Measurements from ENCODE around the gene STPG4. TPM values are rescaled to one million over a fixed set of nuclear protein-coding genes. Genes with fewer than 3 reads are reported as not detected.
A peak's percentile ranks its signal among the peaks of the same experiment; 100 is the strongest.

Gene STPG4
- total RNA-seq, 2 experiments from 2014 or later = 0.27 TPM; not detected in 1

DNA sequence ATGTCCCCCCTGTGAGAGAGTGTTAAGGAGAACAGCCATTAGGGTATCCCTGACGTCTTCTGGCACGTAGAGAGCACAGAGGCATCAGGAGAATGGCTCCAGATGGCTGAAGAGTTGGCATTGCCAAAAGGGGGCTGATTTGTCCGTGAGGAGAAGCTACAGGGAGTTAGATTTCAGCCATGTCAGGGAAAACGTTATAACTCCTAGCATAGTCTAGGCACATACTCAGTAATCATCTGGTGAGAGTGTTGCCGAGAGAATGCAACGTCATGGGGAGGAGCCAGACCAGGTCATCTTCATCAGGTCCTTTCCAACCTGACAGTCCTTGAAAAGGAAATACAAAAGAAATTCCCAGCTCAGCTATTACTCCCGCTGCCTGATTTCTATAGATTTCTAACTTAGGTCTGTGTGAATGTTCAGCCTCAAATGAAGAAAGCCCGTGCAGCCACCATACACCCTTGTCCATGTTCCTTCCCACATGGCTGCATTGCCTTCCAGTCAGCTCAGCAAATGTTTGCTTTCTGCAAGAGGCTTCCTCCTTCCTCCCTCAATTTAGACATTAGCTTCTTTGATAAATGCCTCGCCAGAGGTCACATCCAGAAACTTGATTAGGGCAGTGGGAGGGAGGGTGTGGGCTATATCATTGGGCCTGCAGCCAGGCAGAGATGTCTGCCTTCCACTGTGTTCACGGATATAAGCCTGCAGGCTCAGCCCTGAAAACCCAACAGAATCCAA is 93.0 kb downstream of the STPG4 start:
- no peaks in the 10 kb centered on the region for H3K27me3 Mint-ChIP-seq (ENCODE audit: low read depth)
- CTCF ChIA-PET = no interaction called here
- no peak for DNase-seq
- H3K4me1 Mint-ChIP-seq (ENCODE audit: low read depth) = peaks cover 1% of the 10 kb centered on the region
- H3K27ac Mint-ChIP-seq = no peak overlapping the region
- peaks cover 6% of the 10 kb centered on the region for H3K36me3 Mint-ChIP-seq (ENCODE audit: low read depth)
- no peaks in the 10 kb centered on the region for H3K9me3 Mint-ChIP-seq
- H3K4me3 Mint-ChIP-seq = no peak overlapping the region
- intact Hi-C loops (cut with micrococcal nuclease) = no loop called here

DNA sequence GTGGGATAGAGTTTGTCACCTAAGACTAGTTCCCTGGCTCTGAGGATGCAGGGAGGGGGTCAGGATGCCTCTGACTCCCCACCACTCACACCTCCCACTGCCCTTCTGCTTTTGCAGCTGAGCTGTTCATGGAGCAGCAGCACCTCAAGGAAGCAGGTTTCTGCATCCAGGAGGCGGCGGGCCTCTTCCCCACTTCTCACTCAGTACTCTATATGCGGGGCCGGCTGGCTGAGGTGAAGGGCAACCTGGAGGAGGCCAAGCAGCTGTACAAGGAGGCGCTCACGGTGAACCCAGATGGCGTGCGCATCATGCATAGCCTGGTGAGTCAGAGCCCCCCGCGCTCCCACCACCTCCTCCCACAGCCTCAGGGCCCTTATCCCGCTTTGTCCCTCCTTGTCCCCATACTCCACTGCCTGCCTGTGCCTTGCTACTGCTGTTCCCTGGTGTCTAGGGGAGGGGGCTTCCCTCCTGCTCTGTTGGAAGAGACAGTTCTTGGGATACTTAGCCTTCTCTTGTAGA is 94.4 kb downstream of the STPG4 start:
- intact Hi-C loops (cut with micrococcal nuclease) = no loop called here
- H3K27me3 Mint-ChIP-seq (ENCODE audit: low read depth) = no peaks in the 10 kb centered on the region
- H3K4me1 Mint-ChIP-seq (ENCODE audit: low read depth) = peaks cover 15% of the 10 kb centered on the region
- H3K4me3 Mint-ChIP-seq = no peak overlapping the region
- H3K27ac Mint-ChIP-seq = no peak overlapping the region
- no peaks in the 10 kb centered on the region for H3K9me3 Mint-ChIP-seq
- CTCF ChIA-PET = no interaction called here
- DNase-seq = no peak
- H3K36me3 Mint-ChIP-seq (ENCODE audit: low read depth) = peaks cover 6% of the 10 kb centered on the region

DNA sequence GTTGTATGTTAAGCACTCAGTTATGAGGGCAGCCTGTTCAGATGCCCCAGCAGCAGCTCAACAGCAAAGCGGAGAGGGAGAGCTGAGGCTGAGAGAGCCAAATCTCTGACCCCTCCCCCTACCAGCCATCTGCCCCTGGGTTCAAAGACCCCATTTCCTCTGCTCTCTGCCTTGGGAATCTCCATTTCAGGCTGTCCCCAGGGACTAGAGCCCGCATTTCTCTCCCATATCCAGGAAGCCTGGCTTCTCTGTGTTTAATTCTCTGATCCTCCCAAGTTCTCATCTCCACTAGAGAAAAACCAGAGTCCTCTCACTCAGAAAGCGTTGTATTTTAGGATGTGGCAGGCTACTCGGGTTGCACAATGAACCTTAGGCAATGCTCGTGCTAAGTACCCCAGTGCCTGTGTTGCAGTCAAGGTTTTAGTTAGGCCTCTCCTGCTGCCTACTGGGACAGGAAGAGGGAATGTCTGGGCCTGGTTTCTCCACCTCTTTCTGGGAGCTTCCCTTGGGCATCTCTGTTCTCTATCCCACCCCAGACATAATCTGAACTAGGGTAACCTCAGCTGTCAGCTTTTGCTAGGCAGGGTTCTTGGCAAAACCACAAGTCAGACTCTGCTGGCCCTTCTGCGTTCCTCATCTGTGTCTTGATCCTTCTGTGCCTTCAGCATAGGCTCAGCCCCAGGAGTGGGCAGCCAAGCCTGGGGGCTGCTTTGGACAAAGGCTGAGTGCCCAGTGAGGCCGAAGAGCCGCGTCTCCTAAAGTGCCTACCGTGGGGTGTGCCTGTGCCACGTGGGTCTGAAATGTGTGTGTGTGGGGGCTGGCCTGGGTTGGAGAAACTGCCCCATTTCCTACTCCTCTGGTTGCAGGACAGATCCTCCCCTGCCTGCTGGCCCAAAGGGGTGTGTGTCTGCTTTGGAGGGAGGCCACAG is 96.8 kb downstream of the STPG4 start:
- CTCF ChIA-PET = no interaction called here
- DNase-seq = no peak
- intact Hi-C loops (cut with micrococcal nuclease) = no loop called here
- Mint-ChIP-seq H3K27me3 (ENCODE audit: low read depth) (no peaks in the 10 kb centered on the region), H3K4me1 (ENCODE audit: low read depth) (peaks cover 27% of the 10 kb centered on the region), H3K27ac (no peak overlapping the region), H3K4me3 (no peak overlapping the region), H3K9me3 (no peaks in the 10 kb centered on the region), H3K36me3 (ENCODE audit: low read depth) (peaks cover 14% of the 10 kb centered on the region)

DNA sequence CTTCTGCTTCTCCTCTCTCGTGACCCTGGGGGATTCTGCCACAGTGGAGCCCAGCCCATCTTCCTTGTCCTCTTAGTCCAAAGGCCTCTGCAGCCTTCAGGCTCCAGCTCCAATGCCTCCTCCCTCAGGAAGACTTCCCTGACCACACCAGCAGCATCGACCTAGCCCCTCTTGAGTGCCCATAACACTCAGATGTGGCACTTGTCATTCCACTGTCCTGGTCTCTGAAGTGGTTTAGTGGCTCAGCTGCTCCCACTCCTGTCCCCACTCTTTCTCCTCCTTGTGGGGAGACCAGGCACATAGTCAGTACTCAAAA is 97.5 kb downstream of the STPG4 start:
- CTCF ChIA-PET = no interaction called here
- H3K27me3 Mint-ChIP-seq (ENCODE audit: low read depth) = no peaks in the 10 kb centered on the region
- no peak overlapping the region for H3K4me3 Mint-ChIP-seq
- no peak overlapping the region for H3K27ac Mint-ChIP-seq
- H3K4me1 Mint-ChIP-seq (ENCODE audit: low read depth) = peaks cover 27% of the 10 kb centered on the region
- H3K9me3 Mint-ChIP-seq = no peaks in the 10 kb centered on the region
- no peak for DNase-seq
- peaks cover 13% of the 10 kb centered on the region for H3K36me3 Mint-ChIP-seq (ENCODE audit: low read depth)
- intact Hi-C loops (cut with micrococcal nuclease) = no loop called here

DNA sequence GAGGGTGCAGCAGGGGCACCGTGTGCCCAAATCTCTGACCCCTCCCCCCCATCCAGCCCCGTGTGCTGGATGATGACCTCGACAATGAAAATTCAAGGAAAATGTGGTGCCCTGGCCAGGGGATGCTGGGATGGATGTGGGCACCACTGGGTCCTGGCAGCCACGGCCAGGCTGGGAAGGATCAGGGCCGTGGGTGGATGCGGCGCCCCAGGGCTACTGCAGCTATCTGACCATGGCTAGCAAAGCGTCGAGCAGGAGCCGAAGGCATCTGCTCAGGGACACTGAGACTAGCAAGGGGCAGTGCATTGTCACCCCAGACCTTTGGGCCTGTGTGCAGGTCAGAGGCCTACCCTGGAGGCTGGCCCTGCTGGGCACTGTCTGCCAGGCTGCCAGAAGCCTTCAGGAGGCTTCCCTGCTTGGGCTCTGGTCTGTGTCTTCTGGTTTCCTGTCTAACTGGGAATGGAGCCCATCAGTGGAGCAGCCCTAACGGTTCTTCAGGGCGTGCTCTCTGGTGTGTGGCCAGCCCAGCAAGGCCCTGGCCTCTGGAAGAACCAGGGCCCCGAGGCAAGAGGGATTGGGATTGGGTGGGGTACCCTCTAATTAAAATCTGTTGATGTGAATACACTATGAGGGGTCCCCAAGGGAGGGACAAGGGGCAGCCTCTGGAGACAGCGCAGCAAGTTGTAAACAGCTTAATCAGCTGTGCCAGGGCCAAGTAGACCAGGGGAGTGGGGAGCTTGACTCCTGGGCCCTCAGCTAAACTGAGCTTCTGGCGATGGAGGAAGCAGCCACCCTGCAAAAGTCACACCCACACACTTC is 98.0 kb downstream of the STPG4 start:
- H3K27me3 Mint-ChIP-seq (ENCODE audit: low read depth) = no peaks in the 10 kb centered on the region
- H3K4me1 Mint-ChIP-seq (ENCODE audit: low read depth) = peaks cover 27% of the 10 kb centered on the region
- peaks cover 16% of the 10 kb centered on the region for H3K36me3 Mint-ChIP-seq (ENCODE audit: low read depth)
- no peaks in the 10 kb centered on the region for H3K9me3 Mint-ChIP-seq
- DNase-seq = no peak
- intact Hi-C loops (cut with micrococcal nuclease) = no loop called here
- no peak overlapping the region for H3K4me3 Mint-ChIP-seq
- CTCF ChIA-PET = no interaction called here
- H3K27ac Mint-ChIP-seq = peak overlapping the region; percentile 18

GRCh38 chr2:47056374-47056773 is 98.7 kb downstream of the STPG4 start:
- CTCF ChIA-PET = interaction anchor here (1.3 kb wide), 1 partner anchor 266 kb away, joined by 3 read pairs; no protein-coding TSS in a partner anchor
- Mint-ChIP-seq H3K9me3 (no peaks in the 10 kb centered on the region), H3K27me3 (ENCODE audit: low read depth) (no peaks in the 10 kb centered on the region), H3K27ac (no peak overlapping the region), H3K4me1 (ENCODE audit: low read depth) (peaks cover 27% of the 10 kb centered on the region), H3K4me3 (no peak overlapping the region), H3K36me3 (ENCODE audit: low read depth) (peaks cover 20% of the 10 kb centered on the region)
- DNase-seq = no peak
- intact Hi-C loops (cut with micrococcal nuclease) = no loop called here

DNA sequence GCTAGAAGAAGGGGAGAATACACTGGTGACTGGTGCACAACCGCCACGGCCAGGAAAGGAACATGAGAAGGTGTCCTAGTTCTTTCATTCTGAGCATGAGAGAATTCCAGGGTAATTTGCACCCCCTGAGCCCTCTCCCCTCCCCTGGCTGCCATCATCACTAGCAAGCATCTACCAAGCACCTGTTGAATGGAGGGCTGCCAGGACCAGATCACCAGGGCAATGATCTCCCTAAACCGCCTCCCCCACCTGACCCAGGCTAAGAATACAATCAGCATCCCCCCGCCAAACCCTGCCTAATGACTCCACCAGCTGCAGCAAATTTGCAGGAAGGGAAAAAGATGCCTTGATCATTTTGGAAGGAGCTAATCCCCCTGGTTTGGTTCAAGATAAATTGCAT is 100.2 kb downstream of the STPG4 start:
- Mint-ChIP-seq H3K36me3 (ENCODE audit: low read depth) (peaks cover 26% of the 10 kb centered on the region), H3K4me1 (ENCODE audit: low read depth) (peaks cover 27% of the 10 kb centered on the region), H3K4me3 (no peak overlapping the region), H3K9me3 (no peaks in the 10 kb centered on the region), H3K27me3 (ENCODE audit: low read depth) (no peaks in the 10 kb centered on the region), H3K27ac (no peak overlapping the region)
- intact Hi-C loops (cut with micrococcal nuclease) = no loop called here
- DNase-seq = no peak
- CTCF ChIA-PET = no interaction called here

DNA sequence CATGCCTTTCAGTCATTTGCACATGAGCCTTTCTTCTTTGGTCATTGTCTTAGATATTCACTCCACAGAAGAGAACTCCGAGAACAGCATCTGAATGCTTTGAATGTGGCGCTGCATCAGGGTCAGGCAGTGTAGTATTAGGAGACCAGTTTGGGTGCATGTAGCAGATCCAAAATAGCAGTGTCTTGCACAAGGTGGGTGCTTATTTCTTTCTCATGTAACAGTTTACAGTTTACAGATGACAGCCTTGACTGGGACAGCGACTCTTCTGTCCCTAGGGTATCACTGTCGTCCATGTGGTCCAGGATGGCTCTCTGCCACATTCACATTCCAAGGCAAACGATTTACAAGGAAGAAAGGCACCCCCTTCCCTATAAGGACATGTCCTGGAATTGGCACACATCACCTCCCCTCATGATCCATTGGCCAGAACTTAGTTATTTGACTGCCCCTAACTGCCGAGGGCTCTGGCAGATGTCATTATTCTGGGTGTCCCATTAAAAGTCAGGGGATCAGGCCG is 101.0 kb downstream of the STPG4 start:
- H3K4me1 Mint-ChIP-seq (ENCODE audit: low read depth) = peaks cover 27% of the 10 kb centered on the region
- DNase-seq = no peak
- peaks cover 26% of the 10 kb centered on the region for H3K36me3 Mint-ChIP-seq (ENCODE audit: low read depth)
- CTCF ChIA-PET = interaction anchor here (0.6 kb wide), 1 partner anchor 654 kb away, joined by 3 read pairs; no protein-coding TSS in a partner anchor
- H3K27me3 Mint-ChIP-seq (ENCODE audit: low read depth) = no peaks in the 10 kb centered on the region
- no peak overlapping the region for H3K27ac Mint-ChIP-seq
- intact Hi-C loops (cut with micrococcal nuclease) = no loop called here
- no peak overlapping the region for H3K4me3 Mint-ChIP-seq
- H3K9me3 Mint-ChIP-seq = no peaks in the 10 kb centered on the region

GRCh38 chr2:47052847-47053246 is 102.3 kb downstream of the STPG4 start:
- Mint-ChIP-seq H3K4me1 (ENCODE audit: low read depth) (peaks cover 27% of the 10 kb centered on the region), H3K36me3 (ENCODE audit: low read depth) (peaks cover 26% of the 10 kb centered on the region), H3K27ac (no peak overlapping the region), H3K27me3 (ENCODE audit: low read depth) (no peaks in the 10 kb centered on the region), H3K9me3 (no peaks in the 10 kb centered on the region), H3K4me3 (no peak overlapping the region)
- intact Hi-C loops (cut with micrococcal nuclease) = no loop called here
- CTCF ChIA-PET = no interaction called here
- no peak for DNase-seq

DNA sequence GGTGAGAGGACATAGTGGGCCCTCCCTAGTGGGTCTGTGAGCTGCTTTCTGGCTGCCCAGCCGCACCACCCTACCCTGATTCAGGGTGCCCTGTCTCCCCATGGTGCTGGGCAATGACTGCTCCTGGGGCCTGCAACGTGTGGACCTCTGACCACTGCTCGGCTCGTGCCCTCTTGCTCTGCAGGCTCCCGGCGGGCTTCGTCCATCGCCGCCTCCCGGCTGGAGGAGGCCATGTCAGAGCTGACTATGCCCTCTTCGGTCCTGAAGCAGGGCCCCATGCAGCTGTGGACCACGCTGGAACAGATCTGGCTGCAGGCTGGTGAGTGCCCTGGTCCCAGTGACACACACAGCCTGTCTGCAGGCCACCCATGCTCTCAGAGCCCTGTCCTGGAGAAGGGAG is 103.5 kb downstream of the STPG4 start:
- H3K4me1 Mint-ChIP-seq (ENCODE audit: low read depth) = peaks cover 21% of the 10 kb centered on the region
- no peak for DNase-seq
- intact Hi-C loops (cut with micrococcal nuclease) = no loop called here
- H3K27me3 Mint-ChIP-seq (ENCODE audit: low read depth) = no peaks in the 10 kb centered on the region
- H3K27ac Mint-ChIP-seq = no peak overlapping the region
- H3K9me3 Mint-ChIP-seq = no peaks in the 10 kb centered on the region
- peaks cover 26% of the 10 kb centered on the region for H3K36me3 Mint-ChIP-seq (ENCODE audit: low read depth)
- CTCF ChIA-PET = interaction anchor here (0.6 kb wide), 1 partner anchor 220 kb away, joined by 7 read pairs; no protein-coding TSS in a partner anchor
- no peak overlapping the region for H3K4me3 Mint-ChIP-seq

DNA sequence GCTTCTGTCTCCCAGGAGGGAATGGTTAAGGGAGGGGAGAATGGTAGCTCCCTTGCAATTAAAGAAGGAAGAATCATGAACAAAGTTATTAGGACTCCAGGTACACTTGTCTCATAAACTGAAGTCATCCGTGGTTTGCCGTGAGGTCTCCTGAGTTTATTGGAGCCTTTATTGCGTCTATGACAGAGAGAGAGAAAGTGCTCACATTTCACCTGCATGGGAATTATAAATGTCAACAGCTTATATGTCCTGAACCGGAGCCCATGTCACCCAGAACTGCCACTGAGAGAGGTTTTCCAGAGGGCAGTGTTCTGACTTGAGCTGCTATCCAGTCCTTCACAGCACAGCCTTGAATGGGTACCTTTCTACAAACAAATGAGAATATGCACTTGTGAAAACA is 104.3 kb downstream of the STPG4 start:
- H3K27ac Mint-ChIP-seq = no peak overlapping the region
- no peak for DNase-seq
- intact Hi-C loops (cut with micrococcal nuclease) = no loop called here
- H3K4me3 Mint-ChIP-seq = no peak overlapping the region
- peaks cover 13% of the 10 kb centered on the region for H3K4me1 Mint-ChIP-seq (ENCODE audit: low read depth)
- CTCF ChIA-PET = no interaction called here
- no peaks in the 10 kb centered on the region for H3K27me3 Mint-ChIP-seq (ENCODE audit: low read depth)
- H3K9me3 Mint-ChIP-seq = no peaks in the 10 kb centered on the region
- H3K36me3 Mint-ChIP-seq (ENCODE audit: low read depth) = peaks cover 28% of the 10 kb centered on the region

Data from activated naive CD4-positive, alpha-beta T cell treated with anti-CD3 and anti-CD28 coated beads for 36 hours (primary cell).